GM10266 (cell line): ENCODE measurements around the gene SNAPC4.

Experiments used
- DNase-seq: peaks from one replicate; pipeline ENCODE4 v3.0.0; 2012; ENCODE audit errors: extremely low spot score
- TF ChIP-seq, protein P1 (sequence below): IDR thresholded peaks from 2 replicates; pipeline ENCODE4 v1.5.1; 2012; ENCODE audit warnings: mild to moderate bottlenecking, low read depth; ENCODE audit not compliant: control insufficient read depth, insufficient read depth; ENCODE audit errors: missing control alignments

The SNAPC4 gene

DNA sequence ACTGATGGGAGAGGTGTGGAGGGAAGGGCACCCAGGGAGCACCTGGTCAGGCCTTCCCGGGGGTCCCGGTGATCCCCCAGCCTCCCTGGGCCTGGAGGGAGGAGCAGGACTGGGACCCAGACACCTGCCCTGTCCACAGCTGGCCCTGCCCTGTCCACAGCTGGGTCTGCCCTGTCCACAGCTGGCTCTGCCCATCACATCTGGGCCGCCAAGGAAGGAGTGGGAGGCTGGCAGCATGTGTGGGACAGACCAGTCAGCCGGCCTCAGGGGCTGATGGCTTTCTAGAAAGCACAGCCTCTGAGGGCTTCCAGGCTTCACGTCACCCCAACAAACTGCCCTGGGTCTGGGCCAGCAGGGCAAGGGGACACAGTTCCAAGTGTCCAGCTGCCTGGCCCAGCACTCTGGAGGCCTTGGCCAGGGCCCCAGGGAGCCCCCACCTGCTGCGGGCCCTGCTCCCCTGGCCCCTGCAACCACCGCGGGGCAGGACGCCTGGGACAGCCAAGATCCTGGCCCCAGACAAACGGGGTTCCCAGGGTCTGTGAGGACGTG, 48.6 kb downstream of the SNAPC4 start:
- no peak for DNase-seq
- TF ChIP-seq, protein P1, sequence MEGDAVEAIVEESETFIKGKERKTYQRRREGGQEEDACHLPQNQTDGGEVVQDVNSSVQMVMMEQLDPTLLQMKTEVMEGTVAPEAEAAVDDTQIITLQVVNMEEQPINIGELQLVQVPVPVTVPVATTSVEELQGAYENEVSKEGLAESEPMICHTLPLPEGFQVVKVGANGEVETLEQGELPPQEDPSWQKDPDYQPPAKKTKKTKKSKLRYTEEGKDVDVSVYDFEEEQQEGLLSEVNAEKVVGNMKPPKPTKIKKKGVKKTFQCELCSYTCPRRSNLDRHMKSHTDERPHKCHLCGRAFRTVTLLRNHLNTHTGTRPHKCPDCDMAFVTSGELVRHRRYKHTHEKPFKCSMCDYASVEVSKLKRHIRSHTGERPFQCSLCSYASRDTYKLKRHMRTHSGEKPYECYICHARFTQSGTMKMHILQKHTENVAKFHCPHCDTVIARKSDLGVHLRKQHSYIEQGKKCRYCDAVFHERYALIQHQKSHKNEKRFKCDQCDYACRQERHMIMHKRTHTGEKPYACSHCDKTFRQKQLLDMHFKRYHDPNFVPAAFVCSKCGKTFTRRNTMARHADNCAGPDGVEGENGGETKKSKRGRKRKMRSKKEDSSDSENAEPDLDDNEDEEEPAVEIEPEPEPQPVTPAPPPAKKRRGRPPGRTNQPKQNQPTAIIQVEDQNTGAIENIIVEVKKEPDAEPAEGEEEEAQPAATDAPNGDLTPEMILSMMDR = no peak
